Mesenteric fat pad (tissue), 1 donor: ENCODE measurements around the gene DFFA. TPM values are rescaled to one million over a fixed set of nuclear protein-coding genes. Genes with fewer than 3 reads are reported as not detected.
"Not testable (repeated sequence)": the region's sequence is repeated elsewhere in the genome, so short reads cannot be mapped to it uniquely, and the experiment has no call there.

Experiments used
- DNase-seq: peaks from one replicate; pipeline ENCODE4 v3.0.0-alpha.2; 2020; ENCODE audit warnings: low spot score
- total RNA-seq: library from RNA; stranded (reverse); fragmentation: NEBNext Ultra II Directional; extraction: Animal tissue kit (Norgen Biotek cat#: 25700); gene quantifications from one replicate; pipeline ENCODE4 v1.2.1, GENCODE V29; 2021
- donor health status: DM: yes; HTN: yes; CAD: no.

DFFA gene
- total RNA-seq, 1 donor from 2014 or later = 33.8 TPM

DNA sequence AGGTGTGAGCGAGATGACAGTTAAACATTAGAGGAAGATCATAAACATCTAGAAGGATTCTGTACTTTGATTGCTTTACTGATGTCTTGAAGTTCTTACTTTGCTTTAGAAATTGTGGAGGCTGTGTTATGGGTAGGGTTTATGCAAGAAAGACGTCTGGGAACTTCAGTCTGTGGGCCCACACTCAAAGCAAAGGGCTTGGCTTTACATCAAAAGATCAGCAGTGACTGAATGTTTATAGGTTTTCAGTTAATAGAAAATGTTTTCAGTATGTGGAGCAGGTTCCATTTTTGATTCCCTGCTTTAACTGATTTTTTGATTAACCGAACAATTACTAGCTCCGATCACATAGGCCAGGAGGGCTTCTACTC lies 34.3 kb upstream of the DFFA start:
- no peak for DNase-seq

DNA sequence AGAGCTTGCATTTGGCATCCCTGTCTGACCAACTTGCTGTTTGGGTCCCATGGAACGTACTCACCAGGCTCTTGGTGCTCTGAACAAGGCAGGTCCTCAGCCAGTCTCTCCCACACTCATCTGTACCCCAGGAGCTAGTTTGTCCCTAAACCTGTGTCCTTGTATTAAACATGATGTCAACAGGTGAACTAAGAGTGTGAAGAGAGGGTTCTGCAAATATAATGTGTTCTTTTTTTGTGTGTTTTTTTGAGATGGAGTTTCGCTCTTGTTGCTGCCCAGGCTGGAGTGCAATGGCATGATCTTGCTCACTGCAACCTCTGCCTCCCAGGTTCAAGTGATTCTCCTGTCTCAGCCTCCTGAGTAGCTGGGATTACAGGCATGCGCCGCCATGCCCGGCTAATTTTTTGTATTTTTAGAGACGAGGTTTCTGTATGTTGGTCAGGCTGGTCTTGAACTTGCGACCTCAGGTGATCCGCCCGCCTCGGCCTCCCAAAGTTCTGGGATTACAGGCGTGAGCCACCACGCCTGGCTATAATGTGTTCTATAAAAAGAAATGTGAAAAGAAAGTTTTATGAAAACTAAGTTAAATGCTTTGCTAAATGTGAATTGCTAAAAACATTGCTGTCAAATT lies 33.8 kb upstream of the DFFA start:
- DNase-seq = peak; percentile 20

DNA sequence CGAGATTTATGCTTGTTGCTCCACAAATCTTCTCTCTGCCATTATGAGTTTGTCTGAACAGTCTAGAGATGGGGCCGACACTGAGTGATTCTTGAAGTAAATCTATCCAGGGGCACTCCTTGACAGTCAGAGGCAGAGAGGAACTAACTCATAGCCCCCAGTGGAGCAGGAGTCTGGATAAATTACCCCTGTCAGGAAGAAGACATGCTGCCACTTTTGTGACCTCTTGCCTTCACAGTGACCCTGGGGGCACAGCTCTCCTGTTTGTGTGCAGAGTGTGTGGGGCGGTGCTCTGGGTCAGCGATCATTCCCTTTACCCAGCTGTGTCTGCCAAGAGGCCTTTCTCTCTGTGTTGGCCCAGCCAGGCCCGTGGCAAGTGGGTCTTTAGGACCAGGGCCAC lies 31.9 kb upstream of the DFFA start:
- DNase-seq = peak; percentile 26

DNA sequence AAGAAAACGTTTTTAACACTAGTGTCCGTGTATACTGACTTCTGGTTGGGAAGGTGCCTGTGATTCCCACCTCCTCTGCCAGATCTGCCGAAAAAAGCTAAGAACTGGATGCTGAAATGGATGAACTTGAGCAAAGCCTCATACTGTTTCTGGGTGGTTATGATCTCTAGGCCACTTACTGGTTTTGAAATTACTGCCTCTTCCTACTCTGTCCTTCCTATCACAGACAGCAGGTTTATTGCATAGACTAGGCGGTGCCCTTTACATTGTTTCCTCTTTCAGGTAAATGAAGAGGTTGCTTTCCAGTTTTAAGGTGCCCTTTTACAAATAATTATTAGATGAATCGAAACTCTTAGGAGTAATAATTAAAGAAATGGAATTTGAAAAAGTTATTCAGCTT lies 29.9 kb upstream of the DFFA start:
- no peak for DNase-seq

DNA sequence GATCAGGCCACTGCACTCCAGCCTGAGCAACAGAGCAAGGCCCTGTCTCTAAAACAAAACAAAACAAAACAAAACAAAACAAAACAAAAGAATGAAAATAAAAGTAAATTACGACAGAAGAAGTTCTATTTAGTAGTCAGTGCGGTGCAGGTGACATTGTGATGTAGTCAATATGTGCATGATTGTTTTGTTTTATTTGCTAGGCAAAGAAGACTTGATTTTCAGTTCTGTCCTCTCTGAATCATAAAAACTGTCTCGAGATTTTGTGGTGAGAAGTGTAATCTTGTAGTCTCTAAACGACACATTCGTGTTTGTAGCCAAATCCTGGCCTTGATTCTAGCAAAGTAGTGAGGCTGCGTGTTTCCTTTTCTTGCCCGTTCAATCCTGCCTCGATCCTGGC lies 25.9 kb upstream of the DFFA start:
- no peak for DNase-seq

DNA sequence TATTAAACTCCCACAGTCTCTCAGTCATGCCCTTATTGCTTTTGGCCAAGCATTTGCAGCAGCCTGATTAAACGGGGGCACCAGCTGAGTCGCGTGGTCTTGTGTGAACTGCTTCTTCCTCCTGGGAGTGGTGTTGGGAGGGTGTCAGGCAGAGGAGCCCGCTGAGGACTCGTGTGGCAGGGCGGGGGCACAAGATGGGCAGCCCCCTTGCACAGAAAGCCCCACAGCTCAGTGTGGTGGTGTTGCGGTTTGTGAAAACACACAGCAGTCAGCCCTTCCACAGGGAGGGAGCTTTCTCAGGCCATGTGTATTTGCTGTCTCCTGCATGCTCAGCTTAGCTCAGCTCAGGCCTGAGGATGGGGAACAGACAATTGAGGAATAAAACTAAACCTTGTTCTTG lies 24.8 kb upstream of the DFFA start:
- no peak for DNase-seq

DNA sequence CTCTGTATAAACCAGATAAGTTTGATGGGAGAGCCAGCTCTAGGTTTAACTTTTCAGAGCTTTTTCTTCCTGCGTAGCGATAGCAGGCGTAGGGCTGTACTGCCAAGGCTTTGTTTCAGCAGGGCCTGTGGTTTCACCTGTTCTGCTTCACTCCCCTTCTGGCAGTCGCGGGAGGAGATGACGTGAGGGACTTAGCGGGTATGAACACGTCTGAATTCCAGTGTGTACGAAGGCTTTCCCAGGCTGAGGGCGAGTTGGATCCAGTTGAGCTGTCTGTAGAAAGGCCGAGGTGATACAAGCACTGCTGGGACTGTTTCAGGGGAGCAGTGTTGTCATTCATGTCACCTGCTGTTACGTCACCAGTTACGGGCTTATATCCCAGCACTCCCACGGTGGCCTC lies 23.6 kb upstream of the DFFA start:
- DNase-seq = no peak

DNA sequence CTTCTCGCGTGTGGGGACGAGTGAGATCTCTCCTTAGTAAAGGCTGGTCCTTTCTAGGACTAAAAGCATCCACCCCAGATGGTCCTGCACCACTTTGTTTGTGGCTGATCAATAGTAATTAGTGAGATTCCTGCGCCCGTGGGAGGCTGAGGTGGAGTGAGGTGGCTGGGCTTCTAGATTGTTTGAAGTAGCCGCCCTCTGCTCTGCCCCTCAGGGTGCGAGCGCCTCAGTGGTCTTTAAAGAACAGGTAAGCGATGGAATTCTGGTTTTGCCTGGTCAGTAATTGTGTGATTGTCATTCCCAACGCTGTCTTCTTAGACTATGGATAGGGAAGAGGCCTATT lies 23.1 kb upstream of the DFFA start:
- DNase-seq = no peak

DNA sequence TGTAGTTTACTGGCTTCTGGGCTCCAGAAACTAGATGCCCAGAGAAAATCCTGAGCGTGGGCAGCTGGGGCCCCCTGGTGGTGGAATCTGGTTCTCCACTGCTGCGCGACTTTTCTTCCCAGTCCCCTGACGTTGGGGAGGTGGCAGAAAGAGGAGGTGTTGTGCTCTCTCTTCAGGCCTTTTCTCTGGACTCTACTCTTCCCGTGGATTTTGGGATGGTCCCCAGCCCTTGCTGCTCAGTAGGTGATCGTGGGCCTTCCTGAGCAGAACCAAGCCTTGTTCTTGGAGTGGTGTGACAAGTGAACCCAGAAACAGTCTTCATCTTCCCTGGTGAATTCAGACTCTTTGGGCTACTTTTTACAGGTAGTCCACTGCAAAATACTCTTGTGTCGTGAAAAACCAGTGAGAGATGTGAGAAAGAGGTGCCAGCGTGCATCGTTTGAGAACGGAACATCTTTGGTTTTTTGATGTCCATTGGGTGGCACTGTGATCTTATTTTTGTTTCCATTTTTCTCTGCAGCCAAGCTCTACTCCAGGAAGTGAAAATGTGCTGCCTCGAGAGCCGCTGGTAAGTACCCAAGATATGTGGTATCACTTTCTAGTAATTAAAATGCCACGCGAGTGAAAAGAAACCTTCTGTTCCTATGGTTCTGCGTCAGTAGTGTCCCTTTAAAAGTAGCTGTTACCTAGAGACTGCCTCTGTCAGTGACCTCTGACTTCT lies 22.6 kb upstream of the DFFA start:
- DNase-seq = peak; percentile 93

DNA sequence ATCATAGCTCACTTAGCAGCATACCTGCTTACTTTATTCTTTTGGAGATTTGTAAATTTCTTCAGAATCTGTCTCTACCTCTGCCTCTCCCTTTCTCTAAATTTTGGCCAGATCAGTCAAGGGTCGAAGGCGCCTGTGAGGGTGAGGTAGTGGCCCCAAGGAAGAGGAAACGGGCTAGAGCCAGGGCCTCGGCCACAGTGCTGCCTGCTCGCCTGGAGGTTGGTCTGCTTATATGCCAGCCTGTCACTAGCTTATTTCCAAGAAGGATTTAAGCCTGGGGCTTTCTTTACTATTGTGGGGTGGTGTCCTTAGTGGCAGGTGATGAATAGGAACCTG lies 22.1 kb upstream of the DFFA start:
- no peak for DNase-seq

DNA sequence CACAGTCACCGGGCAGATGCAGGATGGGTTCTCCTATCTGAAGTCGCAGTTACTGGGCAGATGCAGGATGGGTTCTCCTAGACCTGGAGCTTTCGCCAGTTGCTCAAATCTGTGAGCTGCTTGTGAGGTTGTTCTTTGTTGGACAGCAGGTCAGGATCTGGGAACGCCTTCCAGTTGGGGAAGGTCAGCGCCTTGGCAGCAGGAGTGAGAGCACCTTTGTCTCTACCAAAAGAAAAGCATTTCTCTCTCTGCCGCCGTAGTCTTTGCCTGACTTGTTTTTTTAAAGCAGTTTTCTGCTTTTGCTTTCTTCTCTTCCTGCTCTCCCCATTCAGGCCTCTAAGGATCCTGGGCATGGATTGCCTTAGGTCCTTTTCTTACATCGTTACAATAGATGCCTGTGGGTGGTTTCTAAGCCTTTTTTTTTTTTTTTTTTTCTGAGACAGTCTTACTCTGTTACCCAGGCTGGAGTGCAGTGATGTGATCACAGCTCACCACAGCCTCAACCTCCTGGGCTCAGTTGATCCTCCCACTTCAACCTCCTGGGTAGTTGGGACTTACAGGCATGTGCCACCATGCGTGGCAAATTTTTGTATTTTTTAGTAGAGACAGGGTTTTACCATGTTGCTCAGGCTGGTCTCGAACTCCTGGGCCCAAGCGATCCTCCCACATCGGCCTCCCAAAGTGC lies 18.1 kb upstream of the DFFA start:
- DNase-seq = no peak

DNA sequence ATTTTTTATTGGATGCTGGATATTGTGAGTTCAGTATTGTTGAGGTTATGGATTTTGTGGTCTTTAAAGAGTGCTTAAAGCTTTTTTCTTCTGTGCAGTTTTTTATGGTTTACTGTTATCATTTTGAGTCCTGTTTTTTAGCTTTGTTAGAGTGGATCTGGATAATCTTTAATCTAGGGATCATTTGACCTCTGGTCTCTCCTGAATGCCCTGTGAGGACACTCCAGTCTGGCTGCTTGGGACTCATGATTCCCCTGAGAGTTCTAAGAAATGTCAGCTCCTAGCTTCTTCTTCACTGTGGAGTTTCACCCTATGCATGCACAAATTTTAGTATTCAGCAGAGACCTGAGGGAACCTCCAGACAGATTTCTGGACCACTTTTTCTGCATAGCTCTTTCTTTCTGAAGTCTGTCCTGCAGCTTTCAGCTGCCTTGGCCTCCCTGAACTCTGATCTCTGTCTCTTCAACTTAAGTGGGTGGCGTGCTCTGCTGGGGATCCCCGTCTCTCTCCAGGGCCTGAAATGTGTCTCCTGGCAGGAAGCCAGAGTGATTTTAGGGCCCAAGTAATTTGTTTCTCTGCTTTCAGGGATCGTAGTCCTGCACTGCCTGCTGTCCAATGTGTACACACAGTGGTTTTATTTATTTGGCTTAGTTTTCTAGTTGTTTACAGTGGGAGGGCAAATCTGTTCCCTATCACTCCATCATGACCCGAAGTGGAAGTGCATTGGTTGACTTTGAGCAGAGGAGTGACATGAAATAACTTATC lies 17.1 kb upstream of the DFFA start:
- no peak for DNase-seq

DNA sequence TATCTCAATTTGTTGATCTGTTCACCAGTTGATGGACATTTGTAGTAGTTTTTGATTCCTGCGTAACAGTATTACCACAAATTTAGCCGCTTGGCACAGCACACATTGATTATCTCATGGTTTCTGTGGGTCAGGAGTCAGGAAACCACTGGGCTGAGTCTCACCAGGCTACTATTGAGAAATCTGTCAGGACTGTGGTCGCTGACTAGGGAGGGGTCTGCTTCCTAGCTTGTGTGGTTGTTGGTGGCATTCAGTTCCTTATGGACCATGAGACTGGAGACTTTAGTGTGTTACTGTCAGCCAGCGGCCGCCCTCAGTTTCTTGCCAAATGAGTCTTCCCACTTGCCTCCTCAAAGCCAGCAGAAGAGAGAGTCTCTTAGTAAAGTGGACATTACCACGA lies 12.2 kb upstream of the DFFA start:
- no peak for DNase-seq

DNA sequence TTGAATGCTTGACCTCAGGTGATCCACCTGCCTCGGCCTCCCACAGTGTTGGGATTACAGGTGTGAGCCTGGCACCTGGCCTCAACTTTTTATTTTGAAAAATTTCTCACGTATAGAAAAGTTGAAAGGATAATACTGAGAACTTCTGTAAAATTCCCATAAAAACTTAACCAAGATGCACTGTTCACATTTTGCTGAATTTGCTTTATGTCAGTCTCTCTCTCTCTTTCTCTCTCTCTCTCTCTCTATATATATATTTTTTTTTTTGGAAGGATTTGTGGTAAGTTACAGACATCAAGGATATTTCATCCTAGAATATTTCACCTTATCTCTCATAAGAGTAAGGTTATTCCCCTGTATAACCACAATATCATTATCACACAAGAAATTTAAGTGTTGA lies 8.3 kb upstream of the DFFA start:
- DNase-seq = no peak

DNA sequence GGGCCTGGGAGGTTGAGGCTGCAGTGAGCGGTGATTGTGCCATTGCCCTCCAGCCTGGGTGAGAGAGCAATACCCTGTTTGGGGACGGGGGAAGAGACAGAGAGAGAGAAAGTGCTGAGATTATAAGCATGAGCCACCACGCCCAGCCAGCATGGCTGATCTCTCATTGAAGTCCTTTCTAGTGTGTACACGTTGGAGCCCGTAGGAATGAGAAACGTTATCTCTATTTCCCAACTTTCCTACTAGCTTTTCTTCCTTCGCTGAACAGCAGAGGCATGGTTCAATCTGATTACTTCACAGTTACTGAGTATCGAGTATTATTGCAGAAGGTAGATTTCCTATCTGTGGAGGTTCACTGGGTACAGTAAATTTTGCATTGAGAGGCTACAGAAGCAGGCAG lies 7.0 kb upstream of the DFFA start:
- no peak for DNase-seq

DNA sequence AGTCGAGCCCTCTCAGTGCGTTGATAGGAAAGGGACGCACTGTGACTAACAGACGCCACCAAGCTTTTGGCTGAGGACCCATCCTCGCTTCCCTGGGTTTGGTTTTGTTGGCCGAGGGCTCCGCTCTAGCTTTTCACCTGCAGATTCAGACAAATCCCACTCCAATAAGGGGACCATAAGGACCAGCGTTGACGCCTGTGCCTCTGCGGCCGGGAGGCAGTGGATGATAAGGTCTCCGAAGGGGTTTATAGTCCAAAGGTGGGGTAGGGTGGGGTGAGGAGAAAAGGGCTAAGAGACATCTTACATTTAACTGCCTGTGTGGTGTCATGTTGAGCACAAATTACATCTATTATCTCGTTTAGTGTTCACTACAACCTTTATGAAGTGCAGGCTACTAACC lies 3.2 kb upstream of the DFFA start:
- DNase-seq = no peak

DNA sequence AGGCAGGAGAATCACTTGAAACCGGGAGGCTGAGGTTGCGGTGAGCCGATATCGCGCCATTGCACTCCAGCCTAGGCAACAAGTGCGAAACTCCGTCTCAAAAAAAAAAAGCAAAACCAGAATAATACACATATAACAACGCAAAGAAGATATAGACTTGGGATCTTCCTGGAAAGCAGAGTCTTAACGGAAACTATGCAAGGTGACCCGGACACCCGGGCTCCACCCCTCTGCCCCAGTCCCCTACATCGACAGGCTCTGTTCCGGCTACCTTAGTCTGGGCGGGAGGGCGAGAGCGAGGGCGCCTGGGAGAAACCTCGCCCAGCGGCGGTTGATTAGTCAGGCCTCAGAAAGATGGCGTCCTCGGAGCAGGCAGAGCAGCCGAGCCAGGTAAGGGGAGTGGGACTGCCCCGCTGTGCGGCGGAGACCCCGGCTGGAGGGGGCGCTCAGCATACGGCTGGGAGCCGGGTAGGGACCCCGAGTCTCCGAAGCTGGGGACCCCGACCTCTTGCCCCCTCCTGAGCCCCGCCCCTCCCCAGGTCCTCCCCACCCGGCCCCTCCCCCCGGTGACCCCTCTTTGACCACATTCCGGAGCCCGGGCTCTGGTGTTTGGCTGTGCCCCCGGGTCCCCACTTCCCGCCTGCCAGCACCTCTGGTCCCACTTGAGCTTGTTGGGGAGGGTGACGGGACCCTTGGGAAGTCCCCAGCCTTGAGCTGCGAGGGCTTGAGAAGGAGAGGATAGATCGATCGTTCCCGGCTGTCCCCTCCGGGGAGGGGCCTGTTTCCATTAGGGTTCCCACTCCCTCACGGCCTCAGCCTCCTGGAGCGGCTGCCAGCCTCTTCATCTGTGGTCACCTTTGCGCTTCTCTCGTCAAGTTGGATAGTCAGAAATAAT lies 2.5 kb upstream of the DFFA start, which contains the start of gene PEX14:
PEX14 (plus strand) TSS at position 338 of the 895 bp plus-strand sequence; CDS start at position 355, 17 bp downstream.
- DNase-seq = peak; percentile 95

DNA sequence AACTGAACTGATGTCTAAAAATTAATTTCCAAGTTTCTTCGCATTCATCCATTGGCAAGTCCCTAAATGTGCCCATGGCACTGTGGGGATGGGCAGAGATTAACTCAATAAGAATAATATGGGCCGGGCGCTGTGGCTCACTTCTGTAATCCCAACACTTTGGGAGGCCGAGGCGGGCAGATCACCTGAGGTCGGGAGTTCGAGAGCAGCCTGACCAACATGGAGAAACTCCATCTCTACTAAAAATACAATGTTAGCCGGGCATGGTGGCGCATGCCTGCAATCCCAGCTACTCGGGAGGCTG lies 1.9 kb upstream of the DFFA start:
- DNase-seq = not testable (repeated sequence)

DNA sequence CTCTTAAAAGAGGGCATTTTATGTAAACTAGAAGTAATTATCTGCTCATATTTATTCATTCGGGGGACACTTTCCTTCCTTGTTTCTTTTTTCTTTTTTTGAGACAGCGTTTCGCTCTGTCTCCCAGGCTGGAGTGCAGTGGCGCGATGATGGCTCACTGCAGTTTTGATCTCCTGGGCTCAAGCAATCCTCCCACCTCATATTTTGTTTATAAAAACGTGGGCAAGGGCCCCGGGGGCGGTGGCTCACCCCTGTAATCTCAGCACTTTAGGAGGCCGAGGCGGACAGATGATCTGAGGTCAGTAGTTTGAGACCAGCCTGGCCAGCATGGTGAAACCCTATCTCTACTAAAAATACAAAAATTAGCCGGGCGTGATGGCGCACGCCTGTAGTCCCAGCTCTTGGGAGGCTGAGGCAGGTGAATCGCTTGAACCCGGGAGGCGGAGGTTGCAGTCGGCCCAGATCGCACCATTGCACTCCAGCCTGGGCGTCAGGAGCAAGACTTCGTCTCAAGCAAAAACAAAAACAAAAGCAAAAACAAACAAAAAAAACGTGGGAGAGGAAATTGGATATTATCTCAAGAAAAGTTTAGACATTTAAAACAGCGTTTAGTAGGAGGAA lies 926 bp upstream of the DFFA start:
- no peak for DNase-seq

DNA sequence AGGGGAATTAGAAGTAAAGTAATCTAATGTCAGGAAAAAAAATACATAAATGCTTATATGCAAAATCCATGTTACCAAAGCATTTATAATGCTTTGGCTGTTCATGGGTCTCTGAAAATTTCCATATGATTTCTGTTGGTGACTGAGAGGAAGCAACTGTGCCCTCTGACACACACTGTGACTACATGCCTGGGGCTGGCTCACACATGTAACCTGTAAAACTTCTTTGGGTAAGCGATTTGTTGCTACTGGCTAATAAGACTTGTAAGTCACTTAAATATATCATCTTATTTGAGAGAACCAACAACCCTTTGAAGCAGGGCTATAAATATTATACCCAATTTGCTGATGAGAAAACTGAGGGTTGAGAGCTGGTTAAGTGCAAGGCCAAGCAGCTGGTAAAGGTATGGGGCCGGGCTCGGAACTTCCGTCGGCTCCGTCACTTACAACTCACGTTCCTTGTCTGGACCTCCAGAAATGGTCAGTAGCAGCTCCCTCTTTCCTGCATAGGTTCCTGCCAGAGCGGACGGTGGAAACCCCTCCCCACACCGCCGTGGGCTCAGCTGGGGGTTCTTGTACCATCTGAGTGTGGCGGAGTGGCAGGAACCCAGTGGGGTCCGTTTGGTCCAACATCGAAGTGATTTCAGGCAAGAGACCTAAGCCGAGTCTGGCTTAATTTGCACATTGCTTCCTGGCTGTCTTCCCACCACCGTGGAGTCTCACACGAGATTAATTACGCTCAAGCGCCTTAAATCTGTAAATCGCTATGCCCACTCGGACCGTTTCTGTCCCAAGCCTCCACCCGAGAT lies 714 bp downstream of the DFFA start:
- no peak for DNase-seq
